Osteoblast (primary cell): ENCODE data around the gene RCAN1. TPM values are rescaled to one million over a fixed set of nuclear protein-coding genes. Genes with fewer than 3 reads are reported as not detected.

Experiments used
- DNase-seq: peaks from one replicate; pipeline ENCODE4 v3.0.0; 2011; ENCODE audit warnings: low spot score, mixed read lengths; ENCODE audit not compliant: insufficient read length; ENCODE audit errors: missing footprints
- H2AFZ ChIP-seq: 2 replicates; pipeline ENCODE4 v1.6.0; 2011; ENCODE audit warnings: mild to moderate bottlenecking, low read length
- H3K27ac ChIP-seq: 2 replicates; pipeline ENCODE4 v1.5.1; 2011; ENCODE audit warnings: mild to moderate bottlenecking, low read depth, low read length, moderate library complexity
- H3K27me3 ChIP-seq: 2 replicates; pipeline ENCODE4 v1.6.0; 2012; ENCODE audit warnings: mild to moderate bottlenecking, control low read depth, inconsistent platforms, low read length, moderate library complexity; ENCODE audit not compliant: insufficient read depth
- H3K36me3 ChIP-seq: 2 replicates; pipeline ENCODE4 v1.5.1; 2011; ENCODE audit warnings: mild to moderate bottlenecking, low read length, control low read depth, moderate library complexity; ENCODE audit not compliant: insufficient read depth
- H3K4me1 ChIP-seq: 2 replicates; pipeline ENCODE4 v1.5.1; 2011; ENCODE audit warnings: mild to moderate bottlenecking, low read length, control low read depth, moderate library complexity; ENCODE audit not compliant: insufficient read depth
- H3K4me2 ChIP-seq: 2 replicates; pipeline ENCODE4 v1.6.0; 2011; ENCODE audit warnings: mild to moderate bottlenecking, low read length; ENCODE audit not compliant: insufficient read depth
- H3K4me3 ChIP-seq: fragments of 200-600 bp; sonication (generic); 3 replicates; pipeline ENCODE4 v1.5.1; 2012; ENCODE audit warnings: mild to moderate bottlenecking, low read length, inconsistent platforms; ENCODE audit not compliant: insufficient read depth
- H3K79me2 ChIP-seq: 2 replicates; pipeline ENCODE4 v1.6.0; 2012; ENCODE audit warnings: mild to moderate bottlenecking, low read length, control low read depth, inconsistent platforms; ENCODE audit not compliant: insufficient read depth
- H3K9me3 ChIP-seq: 2 replicates; pipeline ENCODE4 v1.5.1; 2011; ENCODE audit warnings: low read depth, low read length, control low read depth
- H4K20me1 ChIP-seq: 2 replicates; pipeline ENCODE4 v1.6.0; 2012; ENCODE audit warnings: mild to moderate bottlenecking, low read length, control low read depth; ENCODE audit not compliant: insufficient read depth
- CTCF ChIP-seq: IDR thresholded peaks from 2 replicates; pipeline ENCODE4 v1.5.1; 2011; ENCODE audit warnings: mild to moderate bottlenecking, low read depth, low read length, moderate library complexity; ENCODE audit errors: extremely low read depth
- total RNA-seq: library from RNA; depleted of rRNA; stranded (reverse); fragments of >200 nt; gene quantifications from 2 replicates; pipeline ENCODE4 v1.2.3, GENCODE V29; 2012

RCAN1 gene
- total RNA-seq, 1 donor = 103 TPM

- Histone ChIP-seq H3K27ac (no peak overlapping the region), H3K9me3 (no peaks in the 10 kb centered on the region), H2AFZ (no peak overlapping the region), H3K4me3 (no peak overlapping the region), H3K27me3 (peaks cover 29% of the 10 kb centered on the region), H3K4me2 (no peak overlapping the region), H3K4me1 (no peaks in the 10 kb centered on the region), H3K79me2 (no peaks in the 10 kb centered on the region), H3K36me3 (no peaks in the 10 kb centered on the region), H4K20me1 (no peaks in the 10 kb centered on the region)
- DNase-seq = no peak
- no peak for TF ChIP-seq CTCF
Measured at GRCh38 chr21:34502480-34503106, 112.3 kb downstream of the RCAN1 start.

- DNase-seq = no peak
- no peak for TF ChIP-seq CTCF
- Histone ChIP-seq H3K4me2 (no peak overlapping the region), H3K9me3 (no peaks in the 10 kb centered on the region), H3K27me3 (peaks cover 29% of the 10 kb centered on the region), H2AFZ (no peak overlapping the region), H4K20me1 (no peaks in the 10 kb centered on the region), H3K79me2 (no peaks in the 10 kb centered on the region), H3K4me3 (no peak overlapping the region), H3K4me1 (no peaks in the 10 kb centered on the region), H3K27ac (no peak overlapping the region), H3K36me3 (no peaks in the 10 kb centered on the region)
Measured at GRCh38 chr21:34501716-34502115, 113.2 kb downstream of the RCAN1 start.

GRCh38 chr21:34500191-34500590, 114.7 kb downstream of the RCAN1 start:
- H4K20me1 ChIP-seq = no peaks in the 10 kb centered on the region
- H3K27me3 ChIP-seq = peaks cover 29% of the 10 kb centered on the region
- no peak for TF ChIP-seq CTCF
- no peaks in the 10 kb centered on the region for H3K36me3 ChIP-seq
- no peak overlapping the region for H2AFZ ChIP-seq
- H3K4me2 ChIP-seq = no peak overlapping the region
- no peak for DNase-seq
- no peaks in the 10 kb centered on the region for H3K9me3 ChIP-seq
- no peak overlapping the region for H3K4me3 ChIP-seq
- no peaks in the 10 kb centered on the region for H3K4me1 ChIP-seq
- H3K79me2 ChIP-seq = no peaks in the 10 kb centered on the region
- H3K27ac ChIP-seq = no peak overlapping the region

- H3K4me1 ChIP-seq = no peaks in the 10 kb centered on the region
- no peaks in the 10 kb centered on the region for H4K20me1 ChIP-seq
- no peak overlapping the region for H3K4me3 ChIP-seq
- no peak overlapping the region for H2AFZ ChIP-seq
- TF ChIP-seq CTCF = no peak
- no peaks in the 10 kb centered on the region for H3K79me2 ChIP-seq
- no peak overlapping the region for H3K27ac ChIP-seq
- DNase-seq = no peak
- H3K9me3 ChIP-seq = no peaks in the 10 kb centered on the region
- H3K36me3 ChIP-seq = no peaks in the 10 kb centered on the region
- peaks cover 29% of the 10 kb centered on the region for H3K27me3 ChIP-seq
- no peak overlapping the region for H3K4me2 ChIP-seq
Measured at GRCh38 chr21:34499116-34499515, 115.8 kb downstream of the RCAN1 start.
